Amniotic epithelial cell (primary cell): ENCODE measurements around the gene ICAM3.

Experiments
- DNase-seq: peaks from one replicate; pipeline ENCODE4 v3.0.0-alpha.2; 2010; ENCODE audit warnings: low read depth

Gene ICAM3

GRCh38 chr19:10318807-10319682 lies 20.4 kb downstream of the ICAM3 start:
- no peak for DNase-seq

- no peak for DNase-seq
These were observed 21.5 kb downstream of the ICAM3 start for GRCh38 chr19:10317857-10318462.

GRCh38 chr19:10317045-10317856 lies 22.2 kb downstream of the ICAM3 start:
- no peak for DNase-seq

- DNase-seq: no peak
These were observed 23.0 kb downstream of the ICAM3 start for GRCh38 chr19:10316229-10317044.

GRCh38 chr19:10315335-10316214 lies 23.8 kb downstream of the ICAM3 start, which contains the start of gene FDX2:
TSS of gene FDX2 (minus strand) at chr19:10316015. CDS start at chr19:10315996, 19 bp downstream.
- DNase-seq: peak; percentile 48

- no peak for DNase-seq
These were observed 30.0 kb downstream of the ICAM3 start, which contains the start of gene ZGLP1 for GRCh38 chr19:10309423-10309822. TSS of gene ZGLP1 (minus strand) at chr19:10309815.

- DNase-seq: no peak
These were observed 33.1 kb downstream of the ICAM3 start for GRCh38 chr19:10306327-10306726.

GRCh38 chr19:10305139-10305806 lies 34.2 kb downstream of the ICAM3 start:
- DNase-seq: peak; percentile 34

- DNase-seq: no peak
These were observed 39.6 kb downstream of the ICAM3 start for GRCh38 chr19:10299545-10300458.

- no peak for DNase-seq
These were observed 43.4 kb downstream of the ICAM3 start for GRCh38 chr19:10295847-10296591.

- peak; percentile 15 for DNase-seq
These were observed 44.0 kb downstream of the ICAM3 start for GRCh38 chr19:10295305-10295846.

GRCh38 chr19:10294368-10294697 lies 45.1 kb downstream of the ICAM3 start:
- DNase-seq: no peak

GRCh38 chr19:10293637-10294367 lies 45.6 kb downstream of the ICAM3 start:
- DNase-seq: no peak

GRCh38 chr19:10292789-10293636 lies 46.4 kb downstream of the ICAM3 start:
- DNase-seq: no peak

GRCh38 chr19:10292206-10292788 lies 47.1 kb downstream of the ICAM3 start:
- DNase-seq: peak; percentile 74
